Loucy (cell line): ENCODE results near the gene GLT1D1.
"Not testable (repeated sequence)": the region's sequence is repeated elsewhere in the genome, so short reads cannot be mapped to it uniquely, and the experiment has no call there.

Experiments
- H2AFZ ChIP-seq: fragments of 200-600 bp; sonication (generic); 2 replicates; pipeline ENCODE4 v1.6.0; 2016; ENCODE audit warnings: antibody characterized with exemption, mild to moderate bottlenecking, low read length, moderate library complexity
- H3F3A ChIP-seq: fragments of 200-600 bp; 2 replicates; pipeline ENCODE4 v1.6.0; 2016; ENCODE audit warnings: antibody characterized with exemption, low read depth, mild to moderate bottlenecking
- H3K27me3 ChIP-seq: fragments of 200-600 bp; sonication (generic); 2 replicates; pipeline ENCODE4 v1.6.1; 2014; ENCODE audit warnings: low read length, mild to moderate bottlenecking; ENCODE audit not compliant: insufficient read depth, poor library complexity, severe bottlenecking
- H3K36me3 ChIP-seq: fragments of 200-600 bp; sonication (generic); 2 replicates; pipeline ENCODE4 v1.6.1; 2016; ENCODE audit warnings: low read length; ENCODE audit not compliant: insufficient read depth
- H3K4me1 ChIP-seq: fragments of 200-600 bp; sonication (generic); 2 replicates; pipeline ENCODE4 v1.5.1; 2014; ENCODE audit warnings: low read length, mild to moderate bottlenecking; ENCODE audit not compliant: insufficient read depth, poor library complexity, severe bottlenecking
- H3K4me2 ChIP-seq: fragments of 200-600 bp; sonication (generic); 2 replicates; pipeline ENCODE4 v1.6.0; 2014; ENCODE audit warnings: antibody characterized with exemption, low read length, low read depth, mild to moderate bottlenecking; ENCODE audit not compliant: poor library complexity, severe bottlenecking
- H3K4me3 ChIP-seq: fragments of 200-600 bp; sonication (generic); 2 replicates; pipeline ENCODE4 v1.5.1; 2014; ENCODE audit warnings: low read length, mild to moderate bottlenecking, mixed read lengths; ENCODE audit not compliant: poor library complexity, severe bottlenecking
- H3K79me2 ChIP-seq: fragments of 200-600 bp; sonication (generic); 2 replicates; pipeline ENCODE4 v1.6.1; 2014; ENCODE audit warnings: low read length; ENCODE audit not compliant: insufficient read depth
- H3K9ac ChIP-seq: fragments of 200-600 bp; sonication (generic); 2 replicates; pipeline ENCODE4 v1.6.0; 2014; ENCODE audit warnings: mild to moderate bottlenecking, low read depth, low read length, moderate library complexity; ENCODE audit not compliant: poor library complexity, severe bottlenecking
- H3K9me2 ChIP-seq: fragments of 200-600 bp; sonication (generic); replicated peaks from 2 replicates; pipeline ENCODE4 v1.6.1; 2016; ENCODE audit warnings: low read depth, low read length, mixed read lengths
- H3K9me3 ChIP-seq: fragments of 200-600 bp; sonication (generic); 2 replicates; pipeline ENCODE4 v1.6.1; 2014; ENCODE audit warnings: mild to moderate bottlenecking, antibody characterized with exemption, low read length, low read depth; ENCODE audit not compliant: insufficient read depth
- H4K20me1 ChIP-seq: fragments of 200-600 bp; sonication (generic); 2 replicates; pipeline ENCODE4 v1.6.0; 2014; ENCODE audit warnings: antibody characterized with exemption, low read length, mild to moderate bottlenecking; ENCODE audit not compliant: insufficient read depth, poor library complexity, severe bottlenecking
- EZH2phosphoT487 ChIP-seq: fragments of 200-600 bp; IDR thresholded peaks from 2 replicates; pipeline ENCODE4 v1.6.1; 2018; ENCODE audit warnings: antibody characterized with exemption, mild to moderate bottlenecking, moderate library complexity, borderline replicate concordance
- TF ChIP-seq, protein P1 (sequence below): fragments of 200-600 bp; sonication (generic); conservative IDR thresholded peaks from 2 replicates; pipeline ENCODE4 v1.5.1; 2014; ENCODE audit warnings: mild to moderate bottlenecking, antibody characterized with exemption, low read length

The GLT1D1 gene

DNA sequence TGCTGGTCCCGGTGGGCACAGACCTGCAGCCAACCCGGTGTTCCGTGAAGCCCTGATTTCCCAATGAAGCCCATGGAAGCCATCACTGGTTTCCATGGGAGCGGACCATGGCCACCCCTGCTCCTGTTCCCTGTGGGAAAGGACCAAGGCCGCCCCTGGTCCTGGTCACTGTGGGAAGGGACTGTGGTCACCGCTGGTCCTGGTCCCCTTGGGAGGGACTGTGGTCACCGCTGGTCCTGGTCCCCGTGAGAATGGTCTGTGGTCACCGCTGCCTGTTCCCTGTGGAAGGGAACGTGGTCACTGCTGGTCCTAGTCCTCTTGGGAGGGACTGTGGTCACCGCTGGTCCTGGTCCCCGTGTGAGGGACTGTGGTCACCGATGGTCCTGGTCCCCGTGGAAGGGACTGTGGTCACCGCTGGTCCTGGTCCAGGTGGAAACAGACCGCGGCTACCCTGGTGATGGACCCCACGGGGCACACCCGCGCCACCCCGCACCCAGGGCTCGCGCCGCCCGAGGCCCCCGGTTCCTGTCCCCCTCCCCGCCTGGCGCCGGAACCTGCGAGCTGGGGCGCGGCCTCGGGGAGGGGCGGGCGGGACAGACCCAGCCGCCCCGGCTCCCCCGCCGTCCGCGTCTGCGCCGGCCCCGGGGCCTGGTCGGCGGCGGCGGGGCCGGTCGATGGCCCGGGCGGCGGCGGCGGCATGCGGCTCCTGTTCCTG lies at the start of gene GLT1D1:
Gene GLT1D1, plus strand, starts transcription at position 594 of the 715 bp plus-strand sequence. Its CDS starts 104 bp downstream, at position 698.
- H2AFZ ChIP-seq = no peak within 1 kb of the TSS
- no peaks in the 10 kb centered on the region for H3F3A ChIP-seq
- TF ChIP-seq, protein P1, sequence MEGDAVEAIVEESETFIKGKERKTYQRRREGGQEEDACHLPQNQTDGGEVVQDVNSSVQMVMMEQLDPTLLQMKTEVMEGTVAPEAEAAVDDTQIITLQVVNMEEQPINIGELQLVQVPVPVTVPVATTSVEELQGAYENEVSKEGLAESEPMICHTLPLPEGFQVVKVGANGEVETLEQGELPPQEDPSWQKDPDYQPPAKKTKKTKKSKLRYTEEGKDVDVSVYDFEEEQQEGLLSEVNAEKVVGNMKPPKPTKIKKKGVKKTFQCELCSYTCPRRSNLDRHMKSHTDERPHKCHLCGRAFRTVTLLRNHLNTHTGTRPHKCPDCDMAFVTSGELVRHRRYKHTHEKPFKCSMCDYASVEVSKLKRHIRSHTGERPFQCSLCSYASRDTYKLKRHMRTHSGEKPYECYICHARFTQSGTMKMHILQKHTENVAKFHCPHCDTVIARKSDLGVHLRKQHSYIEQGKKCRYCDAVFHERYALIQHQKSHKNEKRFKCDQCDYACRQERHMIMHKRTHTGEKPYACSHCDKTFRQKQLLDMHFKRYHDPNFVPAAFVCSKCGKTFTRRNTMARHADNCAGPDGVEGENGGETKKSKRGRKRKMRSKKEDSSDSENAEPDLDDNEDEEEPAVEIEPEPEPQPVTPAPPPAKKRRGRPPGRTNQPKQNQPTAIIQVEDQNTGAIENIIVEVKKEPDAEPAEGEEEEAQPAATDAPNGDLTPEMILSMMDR = no peak
- no peak for TF ChIP-seq EZH2phosphoT487
- no peak within 1 kb of the TSS for H3K4me2 ChIP-seq
- no peaks in the 10 kb centered on the region for H4K20me1 ChIP-seq
- no peak within 1 kb of the TSS for H3K4me3 ChIP-seq
- H3K36me3 ChIP-seq = no peaks in the 10 kb centered on the region
- H3K4me1 ChIP-seq = peaks cover 8% of the 10 kb centered on the region
- no peak within 1 kb of the TSS for H3K9ac ChIP-seq
- H3K9me3 ChIP-seq = no peaks in the 10 kb centered on the region
- no peaks in the 10 kb centered on the region for H3K9me2 ChIP-seq
- H3K27me3 ChIP-seq = no peaks in the 10 kb centered on the region
- H3K79me2 ChIP-seq = no peaks in the 10 kb centered on the region

DNA sequence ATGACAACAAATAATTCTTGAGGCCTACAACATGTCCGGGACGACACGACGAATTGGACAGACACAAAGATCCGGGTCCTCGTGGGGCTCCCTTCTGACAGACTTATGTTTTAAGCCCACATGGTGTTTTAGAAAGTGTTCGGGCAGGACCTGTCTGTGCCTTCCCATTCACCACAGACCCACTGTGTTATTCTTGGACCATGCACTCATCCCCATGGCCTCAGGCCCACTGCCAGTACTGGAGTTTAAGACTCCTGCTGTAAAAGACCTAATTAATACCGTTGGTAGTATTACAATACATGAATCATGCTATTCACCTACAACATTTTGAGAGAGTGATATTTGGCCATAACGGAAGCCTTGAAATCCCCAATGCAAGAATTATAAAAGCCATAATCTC lies 49.5 kb upstream of the GLT1D1 start:
- no peak for TF ChIP-seq EZH2phosphoT487
- TF ChIP-seq, protein P1 = no peak
- H3K36me3 ChIP-seq = peaks cover 86% of the 10 kb centered on the region; the same call in 1 of the 2 replicates
- no peaks in the 10 kb centered on the region for H3K9me3 ChIP-seq
- H4K20me1 ChIP-seq = peaks cover 19% of the 10 kb centered on the region
- H3K9ac ChIP-seq = no peak overlapping the region
- no peaks in the 10 kb centered on the region for H3K9me2 ChIP-seq
- no peak overlapping the region for H3K4me3 ChIP-seq
- no peaks in the 10 kb centered on the region for H3K4me1 ChIP-seq
- no peak overlapping the region for H3K4me2 ChIP-seq
- H2AFZ ChIP-seq = no peak overlapping the region
- H3K79me2 ChIP-seq = peaks cover 54% of the 10 kb centered on the region
- no peaks in the 10 kb centered on the region for H3K27me3 ChIP-seq
- no peaks in the 10 kb centered on the region for H3F3A ChIP-seq

GRCh38 chr12:128804762-128805161 lies 48.5 kb upstream of the GLT1D1 start:
- H4K20me1 ChIP-seq = peaks cover 24% of the 10 kb centered on the region
- H3K4me2 ChIP-seq = no peak overlapping the region
- H3K79me2 ChIP-seq = peaks cover 63% of the 10 kb centered on the region

GRCh38 chr12:128805406-128805805 lies 47.9 kb upstream of the GLT1D1 start:
- not testable (repeated sequence) for H3F3A ChIP-seq, H3K9me2 ChIP-seq, H2AFZ ChIP-seq, H3K4me2 ChIP-seq, H3K4me3 ChIP-seq, H3K9ac ChIP-seq, H3K27me3 ChIP-seq, H3K4me1 ChIP-seq, H3K9me3 ChIP-seq
- Histone ChIP-seq H4K20me1 (peaks cover 28% of the 10 kb centered on the region), H3K79me2 (peaks cover 69% of the 10 kb centered on the region), H3K36me3 (peaks cover 83% of the 10 kb centered on the region; the same call in 1 of the 2 replicates)

More at GRCh38 chr12:128804762-128805161, 48.5 kb upstream of the GLT1D1 start:
- TF ChIP-seq, protein P1 = no peak
- no peak for TF ChIP-seq EZH2phosphoT487
- Histone ChIP-seq H3F3A (no peaks in the 10 kb centered on the region), H3K4me1 (no peaks in the 10 kb centered on the region), H2AFZ (no peak overlapping the region), H3K9ac (no peak overlapping the region), H3K9me3 (no peaks in the 10 kb centered on the region), H3K9me2 (no peaks in the 10 kb centered on the region), H3K36me3 (peaks cover 86% of the 10 kb centered on the region; the same call in 1 of the 2 replicates), H3K4me3 (no peak overlapping the region), H3K27me3 (no peaks in the 10 kb centered on the region)
